GM19455 (cell line): Measurements from ENCODE around the gene LEO1.
A peak's percentile ranks its signal among the peaks of the same experiment; 100 is the strongest.

Experiments
- ATAC-seq: cut with Tn5 transposase; IDR thresholded peaks from one replicate; pipeline ENCODE4 v1.9.1; 2021; ENCODE audit not compliant: unreplicated experiment

The LEO1 gene

GRCh38 chr15:51971375-51972133 is at the start of gene LEO1:
Gene LEO1, minus strand, starts transcription at chr15:51971778. Its CDS starts 33 bp downstream, at chr15:51971745.
- peak; percentile 84 for ATAC-seq

- no peak for ATAC-seq
Observed at GRCh38 chr15:52021128-52021671, 49.6 kb upstream of the LEO1 start.

GRCh38 chr15:52020221-52021085 is 48.9 kb upstream of the LEO1 start:
- no peak for ATAC-seq

- ATAC-seq = peak; percentile 58
Observed at GRCh38 chr15:52019394-52020220, 48.0 kb upstream of the LEO1 start.

GRCh38 chr15:52018693-52019393 is 47.3 kb upstream of the LEO1 start, which contains the start of gene MAPK6:
Gene MAPK6, plus strand, starts transcription at chr15:52019219. Its CDS starts 27,242 bp downstream, at chr15:52046461.
- peak; percentile 75 for ATAC-seq

GRCh38 chr15:52018244-52018643 is 46.7 kb upstream of the LEO1 start:
- no peak for ATAC-seq

GRCh38 chr15:52016316-52016715 is 44.7 kb upstream of the LEO1 start:
- ATAC-seq = no peak

GRCh38 chr15:52014616-52015015 is 43.0 kb upstream of the LEO1 start:
- no peak for ATAC-seq

- ATAC-seq = no peak
Observed at GRCh38 chr15:52013151-52013791, 41.7 kb upstream of the LEO1 start.

- ATAC-seq = no peak
Observed at GRCh38 chr15:52012210-52012609, 40.6 kb upstream of the LEO1 start.

GRCh38 chr15:52011711-52012144 is 40.1 kb upstream of the LEO1 start:
- ATAC-seq = no peak

GRCh38 chr15:52010633-52011595 is 39.3 kb upstream of the LEO1 start:
- ATAC-seq = no peak

GRCh38 chr15:52008698-52009434 is 37.3 kb upstream of the LEO1 start:
- no peak for ATAC-seq

- ATAC-seq = no peak
Observed at GRCh38 chr15:52008359-52008697, 36.8 kb upstream of the LEO1 start.

GRCh38 chr15:52006702-52007340 is 35.2 kb upstream of the LEO1 start:
- ATAC-seq = peak; percentile 28

GRCh38 chr15:52005748-52006701 is 34.4 kb upstream of the LEO1 start:
- ATAC-seq = peak; percentile 75
